ENCODE results near the gene IL5.
"Not testable (repeated sequence)": the region's sequence is repeated elsewhere in the genome, so short reads cannot be mapped to it uniquely, and the experiment has no call there.

IL5 gene

GRCh38 chr5:132543472-132544201, at the start of gene IL5:
Gene IL5 (minus strand): TSS chr5:132543522. CDS start chr5:132543478, 44 bp downstream.
- no peak for DNase-seq (ENCODE audit: low read depth, low spot score)
- no peak within 1 kb of the TSS for H3K9ac ChIP-seq (ENCODE audit: insufficient read length, low read depth)
- H3K4me1 ChIP-seq (ENCODE audit: insufficient read depth, insufficient read length) = peaks cover 3% of the 10 kb centered on the region
- no peaks in the 10 kb centered on the region; the same call in 1 of the 2 replicates for H3K9me3 ChIP-seq (ENCODE audit: insufficient read depth, low read length)
- H3K36me3 ChIP-seq (ENCODE audit: insufficient read depth, insufficient read length, low read length) = no peaks in the 10 kb centered on the region
- TF ChIP-seq YY1 (IDR thresholded peaks at IDR 0.05; ENCODE audit: insufficient read depth, insufficient read length) (no peak), SUZ12 (IDR thresholded peaks at IDR 0.05; ENCODE audit: extremely low read depth, insufficient read depth, insufficient read length) (no peak), ZNF274 (IDR thresholded peaks at IDR 0.05; ENCODE audit: low read depth, low read length) (no peak)
- H3K27me3 ChIP-seq (ENCODE audit: insufficient read depth, insufficient read length) = no peaks in the 10 kb centered on the region
- no peak within 1 kb of the TSS for H3K4me3 ChIP-seq (ENCODE audit: insufficient read length, low read depth)

GRCh38 chr5:132592521-132592920, 49.2 kb upstream of the IL5 start:
- no peak for DNase-seq (ENCODE audit: low read depth, low spot score)
- Histone ChIP-seq H3K4me3 (ENCODE audit: insufficient read length, low read depth) (no peak overlapping the region), H3K4me1 (ENCODE audit: insufficient read depth, insufficient read length) (no peaks in the 10 kb centered on the region), H3K27me3 (ENCODE audit: insufficient read depth, insufficient read length) (no peaks in the 10 kb centered on the region), H3K9ac (ENCODE audit: insufficient read length, low read depth) (no peak overlapping the region), H3K36me3 (ENCODE audit: insufficient read depth, insufficient read length, low read length) (peaks cover 47% of the 10 kb centered on the region), H3K9me3 (ENCODE audit: insufficient read depth, low read length) (no peaks in the 10 kb centered on the region)
- TF ChIP-seq YY1 (IDR thresholded peaks at IDR 0.05; ENCODE audit: insufficient read depth, insufficient read length) (no peak), ZNF274 (IDR thresholded peaks at IDR 0.05; ENCODE audit: low read depth, low read length) (no peak), SUZ12 (IDR thresholded peaks at IDR 0.05; ENCODE audit: extremely low read depth, insufficient read depth, insufficient read length) (no peak)

- no peak for DNase-seq (ENCODE audit: low read depth, low spot score)
- Histone ChIP-seq H3K4me1 (ENCODE audit: insufficient read depth, insufficient read length) (no peaks in the 10 kb centered on the region), H3K36me3 (ENCODE audit: insufficient read depth, insufficient read length, low read length) (peaks cover 38% of the 10 kb centered on the region)
Measured at GRCh38 chr5:132591145-132591544, 47.8 kb upstream of the IL5 start.

GRCh38 chr5:132589467-132589866, 46.1 kb upstream of the IL5 start:
- no peaks in the 10 kb centered on the region for H3K9me3 ChIP-seq (ENCODE audit: insufficient read depth, low read length)
- no peak for TF ChIP-seq SUZ12 (IDR thresholded peaks at IDR 0.05; ENCODE audit: extremely low read depth, insufficient read depth, insufficient read length)
- no peak for TF ChIP-seq YY1 (IDR thresholded peaks at IDR 0.05; ENCODE audit: insufficient read depth, insufficient read length)
- no peak for TF ChIP-seq ZNF274 (IDR thresholded peaks at IDR 0.05; ENCODE audit: low read depth, low read length)
- no peaks in the 10 kb centered on the region for H3K4me1 ChIP-seq (ENCODE audit: insufficient read depth, insufficient read length)
- DNase-seq (ENCODE audit: low read depth, low spot score) = no peak
- H3K4me3 ChIP-seq (ENCODE audit: insufficient read length, low read depth) = no peak overlapping the region
- H3K9ac ChIP-seq (ENCODE audit: insufficient read length, low read depth) = no peak overlapping the region
- peaks cover 25% of the 10 kb centered on the region for H3K36me3 ChIP-seq (ENCODE audit: insufficient read depth, insufficient read length, low read length)
- no peaks in the 10 kb centered on the region for H3K27me3 ChIP-seq (ENCODE audit: insufficient read depth, insufficient read length)

More at GRCh38 chr5:132591145-132591544, 47.8 kb upstream of the IL5 start:
- Histone ChIP-seq H3K9ac (ENCODE audit: insufficient read length, low read depth) (no peak overlapping the region), H3K4me3 (ENCODE audit: insufficient read length, low read depth) (no peak overlapping the region), H3K27me3 (ENCODE audit: insufficient read depth, insufficient read length) (no peaks in the 10 kb centered on the region), H3K9me3 (ENCODE audit: insufficient read depth, low read length) (no peaks in the 10 kb centered on the region)
- no peak for TF ChIP-seq SUZ12 (IDR thresholded peaks at IDR 0.05; ENCODE audit: extremely low read depth, insufficient read depth, insufficient read length)
- no peak for TF ChIP-seq ZNF274 (IDR thresholded peaks at IDR 0.05; ENCODE audit: low read depth, low read length)
- no peak for TF ChIP-seq YY1 (IDR thresholded peaks at IDR 0.05; ENCODE audit: insufficient read depth, insufficient read length)

GRCh38 chr5:132586063-132586462, 42.7 kb upstream of the IL5 start:
- TF ChIP-seq ZNF274 (IDR thresholded peaks at IDR 0.05; ENCODE audit: low read depth, low read length) (no peak), YY1 (IDR thresholded peaks at IDR 0.05; ENCODE audit: insufficient read depth, insufficient read length) (no peak), SUZ12 (IDR thresholded peaks at IDR 0.05; ENCODE audit: extremely low read depth, insufficient read depth, insufficient read length) (no peak)
- DNase-seq (ENCODE audit: low read depth, low spot score) = no peak
- no peaks in the 10 kb centered on the region for H3K27me3 ChIP-seq (ENCODE audit: insufficient read depth, insufficient read length)
- H3K9ac ChIP-seq (ENCODE audit: insufficient read length, low read depth) = no peak overlapping the region
- H3K36me3 ChIP-seq (ENCODE audit: insufficient read depth, insufficient read length, low read length) = peaks cover 15% of the 10 kb centered on the region
- H3K4me1 ChIP-seq (ENCODE audit: insufficient read depth, insufficient read length) = no peaks in the 10 kb centered on the region
- no peaks in the 10 kb centered on the region for H3K9me3 ChIP-seq (ENCODE audit: insufficient read depth, low read length)
- no peak overlapping the region for H3K4me3 ChIP-seq (ENCODE audit: insufficient read length, low read depth)

- peaks cover 22% of the 10 kb centered on the region for H3K36me3 ChIP-seq (ENCODE audit: insufficient read depth, insufficient read length, low read length)
- not testable (repeated sequence) for H3K9me3 ChIP-seq (ENCODE audit: insufficient read depth, low read length); H3K9ac ChIP-seq (ENCODE audit: insufficient read length, low read depth); DNase-seq (ENCODE audit: low read depth, low spot score); H3K4me1 ChIP-seq (ENCODE audit: insufficient read depth, insufficient read length); H3K27me3 ChIP-seq (ENCODE audit: insufficient read depth, insufficient read length); H3K4me3 ChIP-seq (ENCODE audit: insufficient read length, low read depth)
Measured at GRCh38 chr5:132584560-132584959, 41.2 kb upstream of the IL5 start.

GRCh38 chr5:132576123-132576522, 32.8 kb upstream of the IL5 start:
- H3K36me3 ChIP-seq (ENCODE audit: insufficient read depth, insufficient read length, low read length) = peaks cover 32% of the 10 kb centered on the region

More at GRCh38 chr5:132576123-132576522, 32.8 kb upstream of the IL5 start:
- no peak for DNase-seq (ENCODE audit: low read depth, low spot score)
- no peak overlapping the region for H3K4me3 ChIP-seq (ENCODE audit: insufficient read length, low read depth)
- H3K4me1 ChIP-seq (ENCODE audit: insufficient read depth, insufficient read length) = no peaks in the 10 kb centered on the region
- no peaks in the 10 kb centered on the region for H3K27me3 ChIP-seq (ENCODE audit: insufficient read depth, insufficient read length)
- no peak overlapping the region for H3K9ac ChIP-seq (ENCODE audit: insufficient read length, low read depth)
- 0 out of 2 replicates have a peak, but pooled peaks cover 3% of the 10 kb centered on the region for H3K9me3 ChIP-seq (ENCODE audit: insufficient read depth, low read length)
- no peak for TF ChIP-seq YY1 (IDR thresholded peaks at IDR 0.05; ENCODE audit: insufficient read depth, insufficient read length)
- no peak for TF ChIP-seq SUZ12 (IDR thresholded peaks at IDR 0.05; ENCODE audit: extremely low read depth, insufficient read depth, insufficient read length)
- TF ChIP-seq ZNF274 (IDR thresholded peaks at IDR 0.05; ENCODE audit: low read depth, low read length) = no peak

All from NT2/D1 (cell line).